Measurements from ENCODE around the gene SDK1. TPM values are rescaled to one million over a fixed set of nuclear protein-coding genes. Genes with fewer than 3 reads are reported as not detected.

SDK1 gene
- total and polyA plus RNA-seq, 2 of the 8 experiments (the other 6 are each of a cell fraction or from before 2014, with no cell fraction given) = 3.3 to 7.2 TPM

- no peak overlapping the region for H3K4ac ChIP-seq (replicated peaks; ENCODE audit: insufficient read length, low read depth, low read length)
- H3K23me2 ChIP-seq (ENCODE audit: low read depth, low read length) = no peaks in the 10 kb centered on the region
- FAIRE-seq = no peak
- H3K23ac ChIP-seq (ENCODE audit: insufficient read length) = no peak overlapping the region
- H4K5ac ChIP-seq (ENCODE audit: insufficient read length, low read depth, low read length) = no peak overlapping the region
- POLR2A ChIA-PET (ENCODE audit: partially characterized antibody) = no interaction called here
- H3K4me3 ChIP-seq (ENCODE audit: extremely low read depth in 1 of 4, insufficient read depth in 2 of 4, low read depth in 3 of 4, low read length in 4 of 4) = no peak overlapping the region
- peaks cover 0 to 8% (median 4%) of the 10 kb centered on the region in 4 experiments; a peak in 3 of 7 replicates for H3K4me1 ChIP-seq (replicated peaks in 1 of 4; ENCODE audit: control insufficient read depth in 3 of 4, insufficient read depth in 4 of 4, low read length in 3 of 4)
- no peaks in the 10 kb centered on the region for H3K79me1 ChIP-seq (ENCODE audit: low read depth, low read length)
- H2BK20ac ChIP-seq (ENCODE audit: low read length) = no peak overlapping the region
- no peak overlapping the region for H3K27ac ChIP-seq (ENCODE audit: low read depth, low read length)
- no peak overlapping the region for H2BK12ac ChIP-seq (ENCODE audit: low read depth, low read length)
- H4K20me1 ChIP-seq (replicated peaks in 1 of 2; ENCODE audit: control insufficient read depth in 1 of 2, insufficient read depth in 2 of 2, low read length in 2 of 2) = no peaks in the 10 kb centered on the region
- no peak overlapping the region for H2BK5ac ChIP-seq (ENCODE audit: low read depth, low read length)
- no peaks in the 10 kb centered on the region for H3K9me3 ChIP-seq (ENCODE audit: insufficient read depth in 2 of 2, low read depth in 1 of 2, low read length in 1 of 2)
- DNase-seq (ENCODE audit: low read depth in 1 of 2, low spot score in 2 of 2) = no peak
- no peak overlapping the region for H3K56ac ChIP-seq (replicated peaks; ENCODE audit: insufficient read length, low read depth, low read length)
- 92% methylated on average over 6 of the region's 6 CpGs; no CpG with 5 or more reads in 1 of the 2 experiments for WGBS, 2 experiments (ENCODE audit: extremely low coverage in 1 of 2, insufficient coverage in 1 of 2, insufficient read length in 1 of 2, insufficient replicate concordance in 2 of 2, low coverage in 1 of 2, low lambda C conversion rate in 2 of 2, missing lambda C conversion rate in 1 of 2)
- no peak overlapping the region for H3K18ac ChIP-seq (ENCODE audit: extremely low read depth, low read length)
- H3K4me2 ChIP-seq (ENCODE audit: insufficient read depth in 1 of 2, low read depth in 2 of 2, low read length in 2 of 2) = no peak overlapping the region
- H2AK5ac ChIP-seq (ENCODE audit: low read depth, low read length) = no peak overlapping the region
- H4K91ac ChIP-seq (replicated peaks; ENCODE audit: insufficient read length, low read length) = no peak overlapping the region
- no peak overlapping the region for H4K8ac ChIP-seq (ENCODE audit: extremely low read depth, insufficient read depth, low read length)
- no peaks in the 10 kb centered on the region for H3K79me2 ChIP-seq (ENCODE audit: control insufficient read depth in 1 of 2, insufficient read depth in 2 of 2, low read length in 2 of 2)
- no peaks in the 10 kb centered on the region for H3K27me3 ChIP-seq (replicated peaks in 1 of 4; ENCODE audit: control insufficient read depth in 3 of 4, extremely low read depth in 1 of 4, insufficient read depth in 3 of 4, low read length in 3 of 4)
- no peaks in the 10 kb centered on the region for H3K36me3 ChIP-seq (ENCODE audit: control insufficient read depth in 2 of 4, insufficient read depth in 4 of 4, low read length in 3 of 4)
- H2BK120ac ChIP-seq (replicated peaks; ENCODE audit: low read depth, low read length) = no peak overlapping the region
- no peak overlapping the region for H3K9ac ChIP-seq (replicated peaks in 1 of 4; ENCODE audit: extremely low read depth in 1 of 4, low read depth in 3 of 4, low read length in 3 of 4)
- H2BK15ac ChIP-seq (ENCODE audit: low read length) = no peak overlapping the region
- CTCF ChIA-PET (ENCODE audit: partially characterized antibody) = interaction anchor here (0.5 kb wide), 1 partner anchor 317 kb away, joined by 3 read pairs; no protein-coding TSS in a partner anchor
- no peak overlapping the region for H3K14ac ChIP-seq (ENCODE audit: insufficient read length)
- no peak overlapping the region for H2AFZ ChIP-seq (ENCODE audit: low read length)
- no peak for TF ChIP-seq CTBP2 (IDR thresholded peaks at IDR 0.05; ENCODE audit: borderline replicate concordance, insufficient read depth, insufficient read length, low read length)
- TF ChIP-seq, protein P1, sequence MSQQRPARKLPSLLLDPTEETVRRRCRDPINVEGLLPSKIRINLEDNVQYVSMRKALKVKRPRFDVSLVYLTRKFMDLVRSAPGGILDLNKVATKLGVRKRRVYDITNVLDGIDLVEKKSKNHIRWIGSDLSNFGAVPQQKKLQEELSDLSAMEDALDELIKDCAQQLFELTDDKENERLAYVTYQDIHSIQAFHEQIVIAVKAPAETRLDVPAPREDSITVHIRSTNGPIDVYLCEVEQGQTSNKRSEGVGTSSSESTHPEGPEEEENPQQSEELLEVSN (IDR thresholded peaks at IDR 0.05) = no peak
- no peak for TF ChIP-seq KDM1A (IDR thresholded peaks at IDR 0.05; ENCODE audit: borderline replicate concordance, low read length)
- TF ChIP-seq ATF3 (IDR thresholded peaks at IDR 0.05; ENCODE audit: insufficient read depth, low read depth, low read length) = no peak
- TF ChIP-seq JUND (IDR thresholded peaks at IDR 0.05; ENCODE audit: low read length) = no peak
- TF ChIP-seq TAF7 (optimal IDR thresholded peaks at IDR 0.05; ENCODE audit: borderline replicate concordance, low read depth, low read length) = no peak
- no peak for TF ChIP-seq CREB1 (IDR thresholded peaks at IDR 0.05)
- no peak for TF ChIP-seq TAF1 (IDR thresholded peaks at IDR 0.05; ENCODE audit: low read depth, low read length)
- no peak for TF ChIP-seq CBX5 (IDR thresholded peaks at IDR 0.05; ENCODE audit: low read depth, low read length)
- no peak for TF ChIP-seq RAD21 (IDR thresholded peaks at IDR 0.05 in 1 of 2, conservative IDR thresholded peaks at IDR 0.05 in 1 of 2; ENCODE audit: low read depth in 2 of 2, low read length in 2 of 2)
- no peak for TF ChIP-seq BCL11A (IDR thresholded peaks at IDR 0.05; ENCODE audit: low read depth in 2 of 2, low read length in 2 of 2)
- TF ChIP-seq CHD1 (IDR thresholded peaks at IDR 0.05; ENCODE audit: low read depth, low read length) = no peak
These were observed 520.4 kb downstream of the SDK1 start for GRCh38 chr7:3821488-3821887.
